IPS-15b (cell line): ENCODE data around the gene AP2B1.
A peak's percentile ranks its signal among the peaks of the same experiment; 100 is the strongest.

Experiments
- H3K27me3 ChIP-seq: one replicate; pipeline ENCODE4 v1.6.1; 2013; ENCODE audit warnings: low read length; ENCODE audit not compliant: control insufficient read depth, insufficient read depth
- H3K36me3 ChIP-seq: one replicate; pipeline ENCODE4 v1.6.1; 2013; ENCODE audit warnings: low read length; ENCODE audit not compliant: control insufficient read depth, insufficient read depth
- H3K4me1 ChIP-seq: one replicate; pipeline ENCODE4 v1.6.1; 2013; ENCODE audit warnings: mild to moderate bottlenecking, low read length; ENCODE audit not compliant: control insufficient read depth, insufficient read depth
- H3K4me3 ChIP-seq: one replicate; pipeline ENCODE4 v1.5.1; 2013; ENCODE audit warnings: low read depth, low read length
- H3K9ac ChIP-seq: one replicate; pipeline ENCODE4 v1.6.1; 2013; ENCODE audit warnings: low read depth, mild to moderate bottlenecking, low read length
- H3K9me3 ChIP-seq: one replicate; pipeline ENCODE4 v1.6.1; 2013; ENCODE audit warnings: mild to moderate bottlenecking, low read length; ENCODE audit not compliant: control insufficient read depth, insufficient read depth

Gene AP2B1

GRCh38 chr17:35725802-35726126 lies 138.6 kb downstream of the AP2B1 start:
- H3K9ac ChIP-seq: no peak overlapping the region
- H3K36me3 ChIP-seq: peaks cover 13% of the 10 kb centered on the region

GRCh38 chr17:35726127-35726952 lies 139.2 kb downstream of the AP2B1 start:
- Histone ChIP-seq H3K4me1 (peaks cover 21% of the 10 kb centered on the region), H3K4me3 (no peak overlapping the region), H3K36me3 (peaks cover 13% of the 10 kb centered on the region), H3K27me3 (peaks cover 7% of the 10 kb centered on the region), H3K9me3 (no peaks in the 10 kb centered on the region), H3K9ac (no peak overlapping the region)

More at GRCh38 chr17:35725802-35726126, 138.6 kb downstream of the AP2B1 start:
- H3K4me3 ChIP-seq: no peak overlapping the region
- H3K9me3 ChIP-seq: no peaks in the 10 kb centered on the region
- peaks cover 4% of the 10 kb centered on the region for H3K27me3 ChIP-seq
- H3K4me1 ChIP-seq: peaks cover 17% of the 10 kb centered on the region

GRCh38 chr17:35726953-35727460 lies 139.9 kb downstream of the AP2B1 start:
- H3K4me1 ChIP-seq: peaks cover 21% of the 10 kb centered on the region
- no peaks in the 10 kb centered on the region for H3K9me3 ChIP-seq
- no peak overlapping the region for H3K9ac ChIP-seq
- H3K36me3 ChIP-seq: peaks cover 13% of the 10 kb centered on the region
- H3K27me3 ChIP-seq: peaks cover 7% of the 10 kb centered on the region
- H3K4me3 ChIP-seq: no peak overlapping the region

- H3K9me3 ChIP-seq: no peaks in the 10 kb centered on the region
- peaks cover 11% of the 10 kb centered on the region for H3K27me3 ChIP-seq
- peaks cover 13% of the 10 kb centered on the region for H3K36me3 ChIP-seq
- H3K4me1 ChIP-seq: peaks cover 22% of the 10 kb centered on the region
- no peak overlapping the region for H3K9ac ChIP-seq
- H3K4me3 ChIP-seq: no peak overlapping the region
Measured at GRCh38 chr17:35727635-35728034, 140.5 kb downstream of the AP2B1 start.

GRCh38 chr17:35728551-35728950 lies 141.4 kb downstream of the AP2B1 start:
- H3K9me3 ChIP-seq: no peaks in the 10 kb centered on the region
- no peak overlapping the region for H3K4me3 ChIP-seq
- peaks cover 20% of the 10 kb centered on the region for H3K27me3 ChIP-seq
- H3K4me1 ChIP-seq: peaks cover 24% of the 10 kb centered on the region
- H3K36me3 ChIP-seq: peaks cover 12% of the 10 kb centered on the region
- H3K9ac ChIP-seq: no peak overlapping the region

- Histone ChIP-seq H3K9ac (no peak overlapping the region), H3K4me3 (no peak overlapping the region), H3K27me3 (peaks cover 26% of the 10 kb centered on the region), H3K4me1 (peaks cover 24% of the 10 kb centered on the region), H3K36me3 (peaks cover 8% of the 10 kb centered on the region), H3K9me3 (no peaks in the 10 kb centered on the region)
Measured at GRCh38 chr17:35729405-35729833, 142.3 kb downstream of the AP2B1 start.

- no peaks in the 10 kb centered on the region for H3K9me3 ChIP-seq
Measured at GRCh38 chr17:35730400-35731005, 143.4 kb downstream of the AP2B1 start.

GRCh38 chr17:35731239-35731916 lies 144.3 kb downstream of the AP2B1 start, which contains the start of gene RASL10B:
RASL10B (plus strand) TSS chr17:35731639; CDS start chr17:35735185, 3,546 bp downstream.
- Histone ChIP-seq H3K27me3 (peaks cover 26% of the 10 kb centered on the region), H3K9me3 (no peaks in the 10 kb centered on the region), H3K36me3 (no peaks in the 10 kb centered on the region), H3K9ac (no peak within 1 kb of the TSS), H3K4me1 (peaks cover 20% of the 10 kb centered on the region), H3K4me3 (peak within 1 kb of the TSS; percentile 74)

More at GRCh38 chr17:35730400-35731005, 143.4 kb downstream of the AP2B1 start:
- Histone ChIP-seq H3K36me3 (no peaks in the 10 kb centered on the region), H3K27me3 (peaks cover 26% of the 10 kb centered on the region), H3K4me3 (no peak overlapping the region), H3K4me1 (peaks cover 24% of the 10 kb centered on the region), H3K9ac (no peak overlapping the region)

GRCh38 chr17:35731917-35732805 lies 145.0 kb downstream of the AP2B1 start:
- H3K4me1 ChIP-seq: peaks cover 20% of the 10 kb centered on the region
- H3K27me3 ChIP-seq: peaks cover 26% of the 10 kb centered on the region
- H3K36me3 ChIP-seq: no peaks in the 10 kb centered on the region
- no peaks in the 10 kb centered on the region for H3K9me3 ChIP-seq
- no peak overlapping the region for H3K9ac ChIP-seq
- peak overlapping the region; percentile 74 for H3K4me3 ChIP-seq

GRCh38 chr17:35732806-35733136 lies 145.6 kb downstream of the AP2B1 start:
- H3K9me3 ChIP-seq: no peaks in the 10 kb centered on the region
- H3K9ac ChIP-seq: no peak overlapping the region
- H3K4me1 ChIP-seq: peaks cover 20% of the 10 kb centered on the region
- H3K36me3 ChIP-seq: no peaks in the 10 kb centered on the region
- H3K4me3 ChIP-seq: peak overlapping the region; percentile 74
- peaks cover 28% of the 10 kb centered on the region for H3K27me3 ChIP-seq

- H3K4me3 ChIP-seq: no peak overlapping the region
- no peak overlapping the region for H3K9ac ChIP-seq
- H3K36me3 ChIP-seq: no peaks in the 10 kb centered on the region
- H3K4me1 ChIP-seq: peaks cover 20% of the 10 kb centered on the region
- H3K9me3 ChIP-seq: no peaks in the 10 kb centered on the region
- H3K27me3 ChIP-seq: peaks cover 34% of the 10 kb centered on the region
Measured at GRCh38 chr17:35733366-35733765, 146.2 kb downstream of the AP2B1 start.
